A549 (cell line): Measurements from ENCODE around the gene ITPRID2. TPM values are rescaled to one million over a fixed set of nuclear protein-coding genes. Genes with fewer than 3 reads are reported as not detected.

ENCODE experiments used
- ATAC-seq, 2 experiments: fragments of 200-7000 bp in 1 of 2; fragments of >200 bp in 1 of 2; cut with Nextera tagmentation in 1 of 2; cut with Tn5 transposase in 1 of 2; 3 replicates each; pipeline versions ENCODE4 v1.8.0 to v1.9.1; 2018 to 2020; ENCODE audit warnings: mild to moderate bottlenecking in 1 of 2, moderate library complexity in 1 of 2
- CTCF ChIA-PET: fragments of 300-600 bp; sonication (Branson Sonifier 250); formaldehyde crosslinking; extraction: SDS; loops from one replicate; lab custom pipeline; 2021; ENCODE audit warnings: antibody characterized with exemption, inconsistent platforms; lab: Yijun Ruan, JAX
- POLR2A ChIA-PET: fragments of 350-600 bp; formaldehyde crosslinking; extraction: SDS; loops from one replicate; lab custom pipeline; 2021; ENCODE audit warnings: antibody characterized with exemption, inconsistent platforms; lab: Yijun Ruan, JAX
- DNase-seq, 2 experiments: peaks; one replicate each; pipeline versions ENCODE4 v3.0.0 to v3.0.0-alpha.2; 2011 to 2016; ENCODE audit warnings: low read depth in 1 of 2, low spot score in 1 of 2
- FAIRE-seq: peaks from 2 replicates; lab custom pipeline; 2011; peaks lifted over from hg19 to GRCh38; lab: Jason Lieb, UNC
- H3K27ac ChIP-seq, 2 experiments: fragments of >200 bp; sonication (Bioruptor Twin); formaldehyde crosslinking; 3 replicates each; pipeline ENCODE4 v1.5.1; 2016 to 2017
- H3K4me1 ChIP-seq: fragments of >200 bp; sonication (Bioruptor Twin); formaldehyde crosslinking; 3 replicates; pipeline ENCODE4 v1.6.1; 2016
- H3K4me2 ChIP-seq: fragments of >200 bp; sonication (Bioruptor Twin); formaldehyde crosslinking; 3 replicates; pipeline ENCODE4 v1.6.1; 2016
- H3K4me3 ChIP-seq: fragments of >200 bp; sonication (Bioruptor Twin); formaldehyde crosslinking; 3 replicates; pipeline ENCODE4 v1.5.1; 2016
- H3K9me3 ChIP-seq: fragments of >200 bp; sonication (Bioruptor Twin); formaldehyde crosslinking; 3 replicates; pipeline ENCODE4 v1.6.1; 2016
- CHD4 ChIP-seq: fragments of 200-600 bp; sonication (generic); IDR thresholded peaks from 2 replicates; pipeline ENCODE4 v1.6.1; 2016; ENCODE audit warnings: antibody characterized with exemption, mild to moderate bottlenecking, borderline replicate concordance
- EP300 ChIP-seq, 2 experiments: fragments of >200 bp; sonication (Bioruptor Twin); formaldehyde crosslinking; IDR thresholded peaks; 2 replicates in 1 of 2; 3 replicates in 1 of 2; pipeline ENCODE4 v1.6.1; 2016 to 2017
- ESRRA ChIP-seq: fragments of 150-350 bp; IDR thresholded peaks from 2 replicates; pipeline ENCODE4 v1.6.1; 2014; ENCODE audit warnings: mild to moderate bottlenecking, low read length, borderline replicate concordance
- FOSB ChIP-seq: fragments of 250-450 bp; sonication (Bioruptor Pico); IDR thresholded peaks from 2 replicates; pipeline ENCODE4 v1.5.0; 2020; ENCODE audit warnings: mild to moderate bottlenecking, moderate library complexity
- FOSL2 ChIP-seq, 2 experiments: fragments of 450-650 bp in 1 of 2; fragments of >200 bp in 1 of 2; sonication (Bioruptor Twin) in 1 of 2; formaldehyde crosslinking; IDR thresholded peaks; 2 replicates each; pipeline versions ENCODE4 v1.5.0 to v1.6.1; 2016 to 2020; ENCODE audit warnings: mild to moderate bottlenecking in 1 of 2, moderate library complexity in 1 of 2
- HDAC2 ChIP-seq: fragments of 200-600 bp; sonication (generic); IDR thresholded peaks from 2 replicates; pipeline ENCODE4 v1.6.1; 2016
- HEYL ChIP-seq: fragments of 250-450 bp; sonication (Bioruptor Pico); IDR thresholded peaks from 2 replicates; pipeline ENCODE4 v1.8.0; 2021; ENCODE audit warnings: mild to moderate bottlenecking, moderate library complexity
- HOXB5 ChIP-seq: fragments of 250-450 bp; sonication (Bioruptor Pico); IDR thresholded peaks from 2 replicates; pipeline ENCODE4 v1.5.0; 2020; ENCODE audit warnings: mild to moderate bottlenecking, moderate library complexity
- JUN ChIP-seq, 2 experiments: fragments of >200 bp; sonication (Bioruptor Twin); formaldehyde crosslinking; IDR thresholded peaks; 2 replicates in 1 of 2; 3 replicates in 1 of 2; pipeline ENCODE4 v1.6.1; 2016 to 2017
- JUNB ChIP-seq: fragments of >200 bp; sonication (Bioruptor Twin); formaldehyde crosslinking; IDR thresholded peaks from 2 replicates; pipeline ENCODE4 v1.6.1; 2016
- MAFK ChIP-seq: fragments of 450-650 bp; IDR thresholded peaks from 2 replicates; pipeline ENCODE4 v1.6.1; 2014; ENCODE audit not compliant: partially characterized antibody
- NR3C1 ChIP-seq: fragments of >200 bp; sonication (Bioruptor Twin); formaldehyde crosslinking; IDR thresholded peaks from 3 replicates; pipeline ENCODE4 v1.6.1; 2017
- PHF8 ChIP-seq: fragments of 200-600 bp; sonication (generic); IDR thresholded peaks from 2 replicates; pipeline ENCODE4 v1.6.1; 2016; ENCODE audit warnings: low read depth, mild to moderate bottlenecking, antibody characterized with exemption, moderate library complexity, borderline replicate concordance
- POLR2A ChIP-seq: IDR thresholded peaks from 2 replicates; pipeline ENCODE4 v1.6.1; 2012; ENCODE audit warnings: mild to moderate bottlenecking, low read length
- POLR2AphosphoS2 ChIP-seq: conservative IDR thresholded peaks from 2 replicates; pipeline ENCODE4 v1.6.1; 2012; ENCODE audit warnings: low read length, improper control_type of control experiment, inconsistent platforms
- RARB ChIP-seq: fragments of 250-450 bp; sonication (Bioruptor Pico); IDR thresholded peaks from 2 replicates; pipeline ENCODE4 v1.8.0; 2021; ENCODE audit warnings: mild to moderate bottlenecking, moderate library complexity
- RCOR1 ChIP-seq: fragments of 150-350 bp; IDR thresholded peaks from 2 replicates; pipeline ENCODE4 v1.6.1; 2014; ENCODE audit warnings: antibody characterized with exemption, low read length, low read depth
- RFX5 ChIP-seq: fragments of 450-650 bp; IDR thresholded peaks from 2 replicates; pipeline ENCODE4 v1.7.1; 2014; ENCODE audit warnings: antibody characterized with exemption, mild to moderate bottlenecking, moderate library complexity
- RNF2 ChIP-seq: fragments of 200-600 bp; sonication (generic); IDR thresholded peaks from 2 replicates; pipeline ENCODE4 v1.6.1; 2016; ENCODE audit warnings: low read depth, mild to moderate bottlenecking, antibody characterized with exemption, moderate library complexity, borderline replicate concordance
- ZC3H11A ChIP-seq: fragments of 450-650 bp; IDR thresholded peaks from 2 replicates; pipeline ENCODE4 v1.6.1; 2014; ENCODE audit warnings: antibody characterized with exemption, mild to moderate bottlenecking
- ZNF302 ChIP-seq: fragments of 250-450 bp; sonication (Bioruptor Pico); IDR thresholded peaks from 2 replicates; pipeline ENCODE4 v1.9.0; 2021; ENCODE audit warnings: inconsistent platforms, mild to moderate bottlenecking, moderate library complexity
- ZSCAN20 ChIP-seq: fragments of 250-450 bp; sonication (Bioruptor Pico); IDR thresholded peaks from 2 replicates; pipeline ENCODE4 v1.8.0; 2022; ENCODE audit warnings: mild to moderate bottlenecking, moderate library complexity
- WGBS: methylation state at CpG from one replicate; pipeline ENCODE4 v1.1.6; 2017; ENCODE audit errors: missing lambda C conversion rate; 5-methylcytosine and 5-hydroxymethylcytosine counted together
- polyA plus RNA-seq, 4 experiments: library from polyadenylated mRNA; depleted of rRNA in 3 of 4; stranded (reverse); fragments of >200 nt; fragmentation: RNase III in 1 of 4; extraction: RNeasy Plus Mini Kit Qiagen cat#74134 plus additional on column Dnase treatment in 1 of 4; gene quantifications; 2 replicates in 3 of 4; 3 replicates in 1 of 4; pipeline ENCODE4 v1.2.3, GENCODE V29; 2011 to 2017
- TF ChIP-seq, protein P1 (sequence below): IDR thresholded peaks from 2 replicates; pipeline ENCODE4 v1.6.1; 2012
- TF ChIP-seq, protein P2 (sequence below): fragments of 150-350 bp; IDR thresholded peaks from 2 replicates; pipeline ENCODE4 v1.6.1; 2014; ENCODE audit warnings: low read depth, mild to moderate bottlenecking, low read length

The ITPRID2 gene
- polyA plus RNA-seq, 2 of the 4 experiments (the other 2 are of a cell fraction) = 43.3 to 94.3 TPM

DNA sequence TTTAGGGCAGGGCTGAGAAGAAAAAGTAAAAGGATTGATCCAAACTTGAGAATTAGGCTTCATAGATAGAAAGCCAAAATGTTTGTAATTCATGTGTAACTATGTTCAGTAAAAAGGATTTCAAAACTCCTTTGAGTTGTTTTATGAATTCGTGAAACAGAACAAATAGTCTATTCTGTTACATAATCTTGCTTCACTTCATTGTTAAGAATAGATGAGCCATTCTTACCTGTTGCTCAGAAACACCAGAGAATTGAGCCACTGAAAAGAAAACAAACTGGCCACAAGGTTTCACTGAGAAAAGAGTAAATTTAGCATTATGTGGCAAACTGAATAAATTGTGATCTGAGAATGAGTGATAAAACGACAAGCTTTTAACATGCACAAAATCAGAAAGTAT lies 4.5 kb upstream of the ITPRID2 start (continued):
- TF ChIP-seq ESRRA (no peak), RARB (CRISPR knock-in tag) (no peak), RNF2 (no peak), NR3C1 (no peak), POLR2AphosphoS2 (no peak), ZNF302 (CRISPR knock-in tag) (no peak), ZC3H11A (no peak), PHF8 (no peak), POLR2A (no peak)

DNA sequence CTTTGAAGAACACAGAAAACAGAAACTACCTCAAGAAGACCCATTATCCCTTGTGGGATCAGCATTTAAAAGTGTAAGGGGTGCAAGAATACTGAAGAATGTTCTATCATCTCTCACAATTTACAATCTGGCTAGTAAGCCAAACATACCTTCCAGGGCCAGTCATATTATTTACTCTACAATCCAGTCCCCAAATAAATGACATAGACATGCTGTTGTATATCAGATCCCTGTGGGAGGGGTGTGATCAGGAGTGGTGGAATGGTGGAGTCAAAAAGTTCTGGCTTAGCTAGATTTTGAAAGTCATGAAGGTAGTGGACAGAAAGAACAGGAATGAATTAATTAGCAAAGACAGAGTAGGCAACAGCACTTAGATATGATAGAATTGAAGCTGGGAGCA lies 1.8 kb upstream of the ITPRID2 start:
- Histone ChIP-seq H3K27ac (0 out of 6 replicates have a peak overlapping the region, but pooled peaks of 1 of the 2 experiments have one; percentile 6), H3K4me2 (peak overlapping the region; percentile 84; the same call in 1 of the 3 replicates), H3K4me1 (peaks cover 40% of the 10 kb centered on the region), H3K4me3 (no peak overlapping the region), H3K9me3 (no peaks in the 10 kb centered on the region)
- ChIA-PET CTCF (interaction anchor here (2.2 kb wide), 1 partner anchor 10 kb away, joined by 10 read pairs; no protein-coding TSS in a partner anchor), POLR2A (interaction anchor here (1.9 kb wide), 1 partner anchor 13 kb away, joined by 5 read pairs; no protein-coding TSS in a partner anchor)
- ATAC-seq (no peak), DNase-seq (no peak), FAIRE-seq (no peak)
- TF ChIP-seq MAFK (no peak), FOSL2 (IDR thresholded peaks at IDR 0.05) (no peak), FOSL2 (CRISPR knock-in tag; IDR thresholded peaks at IDR 0.05) (no peak), HEYL (CRISPR knock-in tag) (no peak), FOSB (no peak), HOXB5 (CRISPR knock-in tag) (no peak), JUN (IDR thresholded peaks at IDR 0.05) (no peak), CHD4 (no peak), EP300 (IDR thresholded peaks at IDR 0.05) (no peak), HDAC2 (no peak), ESRRA (no peak)
- TF ChIP-seq, protein P1, sequence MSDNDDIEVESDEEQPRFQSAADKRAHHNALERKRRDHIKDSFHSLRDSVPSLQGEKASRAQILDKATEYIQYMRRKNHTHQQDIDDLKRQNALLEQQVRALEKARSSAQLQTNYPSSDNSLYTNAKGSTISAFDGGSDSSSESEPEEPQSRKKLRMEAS = no peak

DNA sequence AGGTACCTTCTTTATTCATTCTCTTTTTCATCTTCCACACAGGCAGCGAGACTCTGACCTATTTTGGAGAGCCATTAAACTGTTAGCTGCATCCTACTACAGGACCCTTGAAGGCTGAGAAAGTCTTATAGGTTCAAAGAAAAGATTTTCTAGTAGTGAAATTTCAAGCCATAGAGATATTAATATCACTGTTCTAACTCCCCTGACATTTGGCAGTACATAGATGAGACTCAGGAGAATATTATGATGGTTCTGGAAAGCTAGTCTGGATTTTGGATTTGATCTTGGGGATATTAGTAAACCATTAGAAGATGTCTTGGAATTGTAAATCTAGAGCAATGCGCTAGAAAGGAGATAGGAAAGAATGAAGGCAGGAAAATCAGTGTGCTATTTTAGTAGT lies 1.3 kb upstream of the ITPRID2 start:
- H3K27ac ChIP-seq = peak overlapping the region in 1 of 2 experiments; percentile 6; a peak in 1 of 6 replicates
- ChIA-PET POLR2A (interaction anchor here (1.9 kb wide), 1 partner anchor 13 kb away, joined by 5 read pairs; no protein-coding TSS in a partner anchor), CTCF (interaction anchor here (0.8 to 2.2 kb wide), 3 partner anchors 11 to 143 kb away, joined by 3 to 10 read pairs (median 3); no protein-coding TSS in a partner anchor)
- no peak overlapping the region for H3K4me3 ChIP-seq
- TF ChIP-seq ZNF302 (CRISPR knock-in tag) (no peak), ZSCAN20 (CRISPR knock-in tag) (no peak), ZC3H11A (no peak), RFX5 (no peak), RCOR1 (no peak), HDAC2 (no peak), JUNB (no peak)
- TF ChIP-seq, protein P2, sequence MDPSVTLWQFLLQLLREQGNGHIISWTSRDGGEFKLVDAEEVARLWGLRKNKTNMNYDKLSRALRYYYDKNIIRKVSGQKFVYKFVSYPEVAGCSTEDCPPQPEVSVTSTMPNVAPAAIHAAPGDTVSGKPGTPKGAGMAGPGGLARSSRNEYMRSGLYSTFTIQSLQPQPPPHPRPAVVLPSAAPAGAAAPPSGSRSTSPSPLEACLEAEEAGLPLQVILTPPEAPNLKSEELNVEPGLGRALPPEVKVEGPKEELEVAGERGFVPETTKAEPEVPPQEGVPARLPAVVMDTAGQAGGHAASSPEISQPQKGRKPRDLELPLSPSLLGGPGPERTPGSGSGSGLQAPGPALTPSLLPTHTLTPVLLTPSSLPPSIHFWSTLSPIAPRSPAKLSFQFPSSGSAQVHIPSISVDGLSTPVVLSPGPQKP = no peak
- no peak for ATAC-seq
- H3K9me3 ChIP-seq = no peaks in the 10 kb centered on the region
- peaks cover 45% of the 10 kb centered on the region for H3K4me1 ChIP-seq
- peak overlapping the region; percentile 84; the same call in 2 of the 3 replicates for H3K4me2 ChIP-seq
- no peak for FAIRE-seq
- WGBS = 95% methylated on average over 2 of the region's 2 CpGs
- no peak for DNase-seq
